Right renal pelvis (tissue), 4 donors: Measurements from ENCODE around the gene FHDC1. TPM values are rescaled to one million over a fixed set of nuclear protein-coding genes. Genes with fewer than 3 reads are reported as not detected.
"Not testable (repeated sequence)": the region's sequence is repeated elsewhere in the genome, so short reads cannot be mapped to it uniquely, and the experiment has no call there.

ENCODE experiments used
- DNase-seq, 4 donors: peaks; one replicate each; pipeline ENCODE4 v3.0.0-alpha.2; 2013; ENCODE audit warnings: low read depth in 4 of 4, low spot score in 3 of 4, missing footprints in 1 of 4
- polyA plus RNA-seq, 4 donors: library from polyadenylated mRNA; unstranded; fragments of 120-200 nt; gene quantifications; one replicate each; pipeline ENCODE4 v1.2.1, GENCODE V29; 2013; ENCODE audit not compliant: insufficient read length in 4 of 4

The FHDC1 gene
- 1 to 10 TPM; 4.4 to 5.3 (median 5.0) TPM for polyA plus RNA-seq

GRCh38 chr4:152935631-152936445 is at the start of gene FHDC1:
Gene FHDC1, plus strand, starts transcription at chr4:152936323. Its CDS starts 6,735 bp downstream, at chr4:152943058.
- DNase-seq: no peak

- DNase-seq: no peak
Observed at GRCh38 chr4:152887981-152888380, 48.1 kb upstream of the FHDC1 start.

- DNase-seq: no peak
Observed at GRCh38 chr4:152892974-152893373, 43.1 kb upstream of the FHDC1 start.

GRCh38 chr4:152894673-152895072 is 41.5 kb upstream of the FHDC1 start:
- DNase-seq: no peak

- no peak for DNase-seq
Observed at GRCh38 chr4:152896811-152897210, 39.3 kb upstream of the FHDC1 start.

GRCh38 chr4:152898133-152898532 is 38.0 kb upstream of the FHDC1 start:
- not testable (repeated sequence) for DNase-seq

- DNase-seq: no peak
Observed at GRCh38 chr4:152898606-152899005, 37.5 kb upstream of the FHDC1 start.

- no peak for DNase-seq
Observed at GRCh38 chr4:152900395-152900794, 35.7 kb upstream of the FHDC1 start.

- DNase-seq: no peak
Observed at GRCh38 chr4:152901205-152901604, 34.9 kb upstream of the FHDC1 start.

- no peak for DNase-seq
Observed at GRCh38 chr4:152903658-152904057, 32.5 kb upstream of the FHDC1 start.

GRCh38 chr4:152909901-152910300 is 26.2 kb upstream of the FHDC1 start:
- DNase-seq: no peak

GRCh38 chr4:152910521-152910920 is 25.6 kb upstream of the FHDC1 start:
- DNase-seq: no peak

GRCh38 chr4:152917543-152918395 is 18.4 kb upstream of the FHDC1 start:
- DNase-seq: no peak

- DNase-seq: no peak
Observed at GRCh38 chr4:152919826-152920225, 16.3 kb upstream of the FHDC1 start.

GRCh38 chr4:152920768-152921167 is 15.4 kb upstream of the FHDC1 start:
- no peak for DNase-seq

GRCh38 chr4:152921284-152921683 is 14.8 kb upstream of the FHDC1 start:
- no peak for DNase-seq

- no peak for DNase-seq
Observed at GRCh38 chr4:152925851-152926250, 10.3 kb upstream of the FHDC1 start.

- no peak for DNase-seq
Observed at GRCh38 chr4:152926959-152927358, 9.2 kb upstream of the FHDC1 start.

GRCh38 chr4:152927737-152928136 is 8.4 kb upstream of the FHDC1 start:
- DNase-seq: no peak

GRCh38 chr4:152928286-152928685 is 7.8 kb upstream of the FHDC1 start:
- DNase-seq: no peak

- no peak for DNase-seq
Observed at GRCh38 chr4:152929888-152930287, 6.2 kb upstream of the FHDC1 start.

- no peak for DNase-seq
Observed at GRCh38 chr4:152935143-152935542, 980 bp upstream of the FHDC1 start.
